ENCODE results near the gene ANKRD44. TPM values are rescaled to one million over a fixed set of nuclear protein-coding genes. Genes with fewer than 3 reads are reported as not detected.

The ANKRD44 gene
- total RNA-seq, 2 donors from 2014 or later = 21.2 to 24.5 TPM

GRCh38 chr2:197268786-197269584, 41.6 kb downstream of the ANKRD44 start:
- intact Hi-C loops (cut with DNase I) = no loop called here
- no peak for DNase-seq (ENCODE audit: low spot score)

GRCh38 chr2:197266477-197266876, 44.1 kb downstream of the ANKRD44 start:
- no peak for DNase-seq (ENCODE audit: low spot score)
- intact Hi-C loops (cut with DNase I) = no loop called here

- intact Hi-C loops (cut with DNase I) = no loop called here
- DNase-seq (ENCODE audit: low spot score) = no peak
Observed at GRCh38 chr2:197265924-197266323, 44.7 kb downstream of the ANKRD44 start.

GRCh38 chr2:197265036-197265435, 45.5 kb downstream of the ANKRD44 start:
- intact Hi-C loops (cut with DNase I) = no loop called here
- DNase-seq (ENCODE audit: low spot score) = no peak

GRCh38 chr2:197264332-197264731, 46.2 kb downstream of the ANKRD44 start:
- intact Hi-C loops (cut with DNase I) = no loop called here
- DNase-seq (ENCODE audit: low spot score) = no peak

GRCh38 chr2:197263077-197263476, 47.5 kb downstream of the ANKRD44 start:
- intact Hi-C loops (cut with DNase I) = no loop called here
- DNase-seq (ENCODE audit: low spot score) = no peak

GRCh38 chr2:197261808-197262226, 48.8 kb downstream of the ANKRD44 start:
- no peak for DNase-seq (ENCODE audit: low spot score)
- intact Hi-C loops (cut with DNase I) = no loop called here

GRCh38 chr2:197259470-197259999, 51.0 kb downstream of the ANKRD44 start:
- intact Hi-C loops (cut with DNase I) = no loop called here
- DNase-seq (ENCODE audit: low spot score) = no peak

- intact Hi-C loops (cut with DNase I) = no loop called here
- DNase-seq (ENCODE audit: low spot score) = no peak
Observed at GRCh38 chr2:197258580-197258979, 52.0 kb downstream of the ANKRD44 start.

GRCh38 chr2:197256547-197257170, 53.9 kb downstream of the ANKRD44 start:
- intact Hi-C loops (cut with DNase I) = no loop called here
- DNase-seq (ENCODE audit: low spot score) = no peak

- DNase-seq (ENCODE audit: low spot score) = no peak
- intact Hi-C loops (cut with DNase I) = no loop called here
Observed at GRCh38 chr2:197256021-197256420, 54.6 kb downstream of the ANKRD44 start.

- intact Hi-C loops (cut with DNase I) = no loop called here
- DNase-seq (ENCODE audit: low spot score) = peak; percentile 93
Observed at GRCh38 chr2:197255543-197255942, 55.0 kb downstream of the ANKRD44 start.

- intact Hi-C loops (cut with DNase I) = no loop called here
Observed at GRCh38 chr2:197254776-197255530, 55.6 kb downstream of the ANKRD44 start.

GRCh38 chr2:197251576-197251975, 59.0 kb downstream of the ANKRD44 start:
- intact Hi-C loops (cut with DNase I) = no loop called here
- no peak for DNase-seq (ENCODE audit: low spot score)

More at GRCh38 chr2:197254776-197255530, 55.6 kb downstream of the ANKRD44 start:
- DNase-seq (ENCODE audit: low spot score) = no peak

GRCh38 chr2:197251163-197251562, 59.4 kb downstream of the ANKRD44 start:
- intact Hi-C loops (cut with DNase I) = no loop called here
- no peak for DNase-seq (ENCODE audit: low spot score)

GRCh38 chr2:197250084-197250397, 60.5 kb downstream of the ANKRD44 start:
- no peak for DNase-seq (ENCODE audit: low spot score)

GRCh38 chr2:197249381-197250083, 61.0 kb downstream of the ANKRD44 start:
- intact Hi-C loops (cut with DNase I) = no loop called here
- DNase-seq (ENCODE audit: low spot score) = no peak

More at GRCh38 chr2:197250084-197250397, 60.5 kb downstream of the ANKRD44 start:
- intact Hi-C loops (cut with DNase I) = no loop called here

- no peak for DNase-seq (ENCODE audit: low spot score)
- intact Hi-C loops (cut with DNase I) = loop anchor here in 1 of 2 donors (1.0 kb wide), 1 partner anchor 34 kb away; no protein-coding TSS in a partner anchor
Observed at GRCh38 chr2:197248623-197249022, 62.0 kb downstream of the ANKRD44 start.

- DNase-seq (ENCODE audit: low spot score) = no peak
- intact Hi-C loops (cut with DNase I) = loop anchor here in 1 of 2 donors (1.0 kb wide), 1 partner anchor 34 kb away; no protein-coding TSS in a partner anchor
Observed at GRCh38 chr2:197248001-197248401, 62.6 kb downstream of the ANKRD44 start.

All from posterior vena cava (tissue), 2 donors.